Mucosa of descending colon (tissue), 3 donors: Measurements from ENCODE around the gene ADAM10. TPM values are rescaled to one million over a fixed set of nuclear protein-coding genes. Genes with fewer than 3 reads are reported as not detected.

Experiments used
- ATAC-seq: fragments of 200-7000 bp; cut with Tn5 transposase; one replicate; pipeline ENCODE4 v1.9.1; 2020; ENCODE audit warnings: mild to moderate bottlenecking, moderate library complexity
- DNase-seq, 3 donors: peaks; one replicate each; pipeline ENCODE4 v3.0.0-alpha.2; 2020
- H3K36me3 ChIP-seq: fragments of 200-600 bp; one replicate; pipeline ENCODE4 v1.8.0; 2021; ENCODE audit warnings: low read depth, mild to moderate bottlenecking
- H3K4me1 ChIP-seq: fragments of 200-600 bp; one replicate; pipeline ENCODE4 v1.8.0; 2021; ENCODE audit warnings: low read depth, mild to moderate bottlenecking
- H3K4me3 ChIP-seq: fragments of 200-600 bp; one replicate; pipeline ENCODE4 v1.8.0; 2021; ENCODE audit warnings: mild to moderate bottlenecking
- H3K9me3 ChIP-seq: fragments of 200-600 bp; one replicate; pipeline ENCODE4 v1.8.0; 2021; ENCODE audit warnings: mild to moderate bottlenecking
- CTCF ChIP-seq: fragments of 200-600 bp; IDR thresholded peaks from one replicate; pipeline ENCODE4 v1.8.0; 2022; ENCODE audit warnings: antibody characterized with exemption, mild to moderate bottlenecking
- intact Hi-C, 2 donors: fragments of 100-400 bp; cut with DNase I in 1 of 2; cut with micrococcal nuclease in 1 of 2; formaldehyde crosslinking; loops; one replicate each; pipeline versions ENCODE4 v1.11.0 to v1.11.1; 2022; cut with DNase I, micrococcal nuclease
- total RNA-seq, 3 donors: library from RNA; stranded (reverse); fragmentation: NEBNext Ultra II Directional in 2 of 3; extraction: Animal tissue kit (Norgen Biotek cat#: 25700) in 2 of 3; gene quantifications; one replicate each; pipeline versions ENCODE4 v1.2.1 to v1.2.4, GENCODE V29; 2021 to 2023
- donor health status: DM: no; HTN: no; CAD: no; lungs with moderate emphysema.
- donor health status: DM: no; HTN: no; CAD: no.
- donor health status: DM: no; HTN: yes; CAD: no.

The ADAM10 gene
- total RNA-seq, 3 donors from 2014 or later: 109 to 178 (median 143) TPM

GRCh38 chr15:58543664-58544335 is 205.7 kb downstream of the ADAM10 start:
- ATAC-seq: no peak
- no peak for DNase-seq
- Histone ChIP-seq H3K9me3 (no peaks in the 10 kb centered on the region), H3K4me3 (no peak overlapping the region), H3K36me3 (no peaks in the 10 kb centered on the region), H3K4me1 (no peaks in the 10 kb centered on the region)
- intact Hi-C loops: no loop called here
- no peak for TF ChIP-seq CTCF

GRCh38 chr15:58541410-58542087 is 208.0 kb downstream of the ADAM10 start:
- DNase-seq (no peak), ATAC-seq (no peak)
- Histone ChIP-seq H3K36me3 (no peaks in the 10 kb centered on the region), H3K4me1 (no peaks in the 10 kb centered on the region), H3K9me3 (no peaks in the 10 kb centered on the region), H3K4me3 (no peak overlapping the region)
- TF ChIP-seq CTCF: no peak
- intact Hi-C loops: no loop called here

GRCh38 chr15:58539548-58539947 is 210.0 kb downstream of the ADAM10 start:
- DNase-seq (no peak), ATAC-seq (peak; percentile 66)
- intact Hi-C loops: no loop called here
- TF ChIP-seq CTCF: no peak
- Histone ChIP-seq H3K9me3 (no peaks in the 10 kb centered on the region), H3K36me3 (no peaks in the 10 kb centered on the region), H3K4me3 (no peak overlapping the region), H3K4me1 (no peaks in the 10 kb centered on the region)

- Histone ChIP-seq H3K36me3 (no peaks in the 10 kb centered on the region), H3K9me3 (no peaks in the 10 kb centered on the region), H3K4me3 (no peak overlapping the region), H3K4me1 (no peaks in the 10 kb centered on the region)
- TF ChIP-seq CTCF: no peak
- no peak for DNase-seq
- no peak for ATAC-seq
- intact Hi-C loops: no loop called here
These were observed 210.6 kb downstream of the ADAM10 start for GRCh38 chr15:58538901-58539300.

Other genes starting within 250 kb of the ADAM10 start
- gene MINDY2, start 21.6 kb upstream of the ADAM10 start, total RNA-seq: 10 to 100 TPM; 12.0 to 24.2 (median 13.3) TPM
- 10 to 100 TPM; 75.6 to 94.7 (median 82.8) TPM for gene SLTM, start 184.0 kb upstream of the ADAM10 start, total RNA-seq
- gene RNF111, start 238.0 kb upstream of the ADAM10 start, total RNA-seq: 10 to 100 TPM; 25.7 to 39.6 (median 37.8) TPM